HG03103 (cell line): ENCODE results near the gene ZNF711.
"Not testable (repeated sequence)": the region's sequence is repeated elsewhere in the genome, so short reads cannot be mapped to it uniquely, and the experiment has no call there.

Experiments used
- ATAC-seq: cut with Tn5 transposase; IDR thresholded peaks from one replicate; pipeline ENCODE4 v1.9.1; 2021; ENCODE audit warnings: low read depth; ENCODE audit not compliant: unreplicated experiment

The ZNF711 gene

DNA sequence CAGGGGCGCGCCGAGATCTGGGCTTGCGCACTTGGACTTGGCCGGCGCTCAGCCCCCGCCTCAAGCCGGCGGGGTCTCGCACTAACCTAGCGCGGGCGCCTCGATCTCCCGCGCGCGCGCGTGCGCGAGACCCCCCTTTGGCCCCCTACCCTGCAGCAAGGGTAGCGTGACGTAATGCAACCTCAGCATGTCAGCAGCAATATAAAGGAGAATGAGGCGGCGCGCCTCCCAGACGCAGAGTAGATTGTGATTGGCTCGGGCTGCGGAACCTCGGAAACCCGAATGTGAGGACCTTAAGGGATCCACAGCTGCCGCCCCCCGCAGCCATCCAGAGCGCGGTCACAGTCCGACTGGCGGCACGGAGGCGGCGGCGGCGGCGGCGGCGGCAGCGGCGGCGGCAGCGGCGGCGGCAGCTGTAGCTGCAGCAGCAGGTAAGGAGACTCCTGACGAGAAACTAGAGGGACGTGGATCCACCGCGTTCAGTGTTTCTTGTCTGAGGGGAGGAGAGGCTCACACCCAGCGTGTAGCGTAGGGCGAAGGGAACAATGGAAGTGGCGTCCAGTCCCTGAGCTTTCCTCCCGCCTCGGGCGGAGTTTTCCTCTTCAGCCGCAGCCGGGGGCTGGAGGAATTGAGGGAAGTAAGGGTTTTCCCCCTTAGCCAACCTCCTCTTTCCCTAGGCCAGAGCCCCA lies at the start of gene ZNF711, which contains the start of gene SATL1:
ZNF711 (plus strand) TSS at position 231 of the 689 bp plus-strand sequence. CDS start 3,582 bp downstream, outside the sequence.
SATL1 (minus strand) TSS at position 19 of the 689 bp plus-strand sequence. CDS start 134,811 bp downstream, outside the sequence.
- ATAC-seq = peak; percentile 68

DNA sequence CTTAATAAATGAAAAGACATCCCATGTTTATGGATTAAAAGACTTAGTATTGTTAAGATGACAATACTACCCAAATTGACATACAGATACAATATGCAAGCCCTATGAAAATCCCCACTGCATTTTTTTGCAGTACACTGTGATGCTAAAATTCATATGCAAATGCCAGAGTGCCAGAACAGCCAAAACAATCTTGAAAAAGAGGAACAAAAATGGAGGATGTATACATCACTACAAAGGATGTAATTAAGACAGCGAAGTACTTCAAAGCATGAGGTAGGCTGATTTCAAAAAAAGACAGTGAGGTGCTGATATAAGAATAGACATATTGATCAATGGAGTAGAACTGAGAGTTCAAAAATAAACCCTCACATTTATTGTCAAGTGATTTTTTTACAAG lies 47.5 kb upstream of the ZNF711 start:
- ATAC-seq = no peak

DNA sequence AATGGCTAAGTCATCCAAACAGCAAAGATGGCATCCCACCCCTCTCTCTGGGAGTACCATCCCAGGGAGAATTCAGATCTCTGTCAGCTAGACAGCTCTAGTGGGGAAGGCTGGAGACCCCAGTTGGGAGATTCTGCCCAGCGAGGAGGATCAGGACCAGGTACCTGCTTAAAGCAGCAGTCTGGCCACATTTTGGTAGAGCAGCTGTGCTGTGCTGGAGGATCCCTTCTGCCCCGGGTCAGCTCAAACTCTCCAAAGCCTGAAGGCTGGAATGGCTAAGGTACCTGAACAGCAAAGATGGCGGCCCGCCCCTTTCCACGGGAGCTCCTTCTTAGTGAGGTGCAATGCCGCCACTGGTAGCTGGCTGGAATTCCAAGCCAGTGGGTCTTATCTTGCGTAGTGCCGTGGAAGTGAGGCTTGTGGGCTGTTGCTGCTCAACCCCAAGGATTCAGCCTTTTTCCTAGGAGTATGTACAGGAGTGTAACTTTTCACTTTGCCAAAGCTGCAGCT lies 40.3 kb upstream of the ZNF711 start:
- ATAC-seq = no peak

DNA sequence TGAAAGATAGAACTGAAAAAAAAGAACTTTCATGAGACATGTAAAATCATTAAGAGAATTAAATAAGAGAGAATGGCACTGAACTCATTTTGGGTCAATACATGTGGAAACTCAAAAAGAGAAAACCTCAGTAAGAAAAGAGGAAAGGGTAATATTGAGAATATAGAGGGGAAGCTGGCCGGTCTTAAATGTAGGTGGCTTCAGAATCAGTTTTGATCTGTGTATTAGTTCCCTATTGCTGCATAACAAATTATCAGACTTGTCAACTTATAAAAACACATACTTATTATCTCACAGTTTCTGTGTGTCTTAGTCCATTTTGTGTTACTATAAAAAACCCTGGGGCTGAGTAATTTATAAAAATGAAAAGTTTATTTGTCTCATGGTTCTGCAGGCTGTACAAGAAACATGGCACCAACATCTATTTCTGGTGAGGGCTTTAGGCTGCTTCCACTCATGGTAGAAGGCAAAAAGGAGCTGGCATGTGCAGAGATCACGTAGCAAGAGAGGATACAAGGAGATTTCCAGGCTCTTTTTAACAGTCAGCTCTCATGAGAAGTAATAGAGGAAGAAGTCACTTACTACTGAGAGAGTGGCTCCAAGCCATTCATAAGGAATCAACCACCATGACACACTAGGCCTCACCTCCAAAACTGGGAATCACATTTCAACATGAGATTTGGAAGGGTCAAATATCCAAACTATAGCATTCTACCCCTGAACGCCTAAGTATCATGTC lies 29.8 kb upstream of the ZNF711 start:
- no peak for ATAC-seq

DNA sequence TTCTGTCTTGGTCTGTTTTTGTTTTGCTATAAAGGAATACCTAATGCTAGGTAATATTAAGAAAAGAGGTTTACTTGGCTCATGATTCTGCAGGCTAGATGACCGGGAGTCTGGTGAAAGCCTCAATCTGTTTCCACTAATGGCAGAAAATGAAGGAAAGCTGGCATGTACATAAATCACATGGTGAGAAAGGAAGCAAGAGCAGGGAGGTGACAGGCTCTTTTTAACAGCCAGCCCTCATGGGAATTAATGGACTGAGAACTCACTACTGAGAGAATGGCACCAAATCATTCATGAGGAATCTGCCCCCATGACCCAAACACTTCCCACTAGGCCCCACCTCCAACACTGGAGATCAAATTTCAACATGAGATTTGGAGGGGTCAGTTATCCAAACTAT lies 27.8 kb upstream of the ZNF711 start:
- no peak for ATAC-seq

DNA sequence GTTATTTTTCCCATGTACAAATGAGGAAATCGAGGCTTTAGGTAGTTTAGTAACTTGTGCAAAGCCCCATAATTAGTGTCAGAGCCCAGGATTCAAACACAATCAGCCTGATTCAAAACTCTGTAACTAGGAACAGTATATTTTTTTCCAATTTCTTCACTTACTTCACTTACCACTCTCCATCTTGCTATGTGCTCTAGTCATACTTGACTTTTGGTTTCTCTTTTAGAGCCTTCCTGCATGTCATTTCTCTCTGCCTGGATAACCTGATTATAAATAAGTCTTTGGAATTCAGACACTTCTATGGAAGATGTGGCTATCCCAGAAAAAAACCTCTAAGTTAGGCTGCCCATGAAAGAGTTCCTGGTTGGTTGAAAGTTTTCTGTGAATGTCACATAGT lies 22.4 kb upstream of the ZNF711 start:
- no peak for ATAC-seq

DNA sequence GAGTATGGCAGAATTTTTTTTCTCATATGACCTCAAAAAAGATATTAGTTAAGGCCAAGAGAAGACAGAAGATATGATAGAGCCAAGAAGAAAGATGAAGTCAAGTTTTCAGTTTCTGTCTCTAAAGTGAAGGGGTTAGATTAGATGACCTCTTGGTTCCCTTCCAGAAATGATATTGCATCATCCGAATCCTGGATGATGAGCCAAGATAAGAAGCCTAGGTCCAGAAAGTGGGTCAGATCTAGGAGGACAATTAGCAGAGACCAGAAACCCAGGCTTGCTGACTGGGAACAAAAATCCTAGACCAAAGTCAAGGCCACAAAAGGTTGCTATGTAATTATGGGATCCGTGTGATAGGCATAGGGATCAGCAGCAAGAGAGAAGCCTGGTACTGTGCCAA lies 20.4 kb upstream of the ZNF711 start:
- ATAC-seq = no peak

DNA sequence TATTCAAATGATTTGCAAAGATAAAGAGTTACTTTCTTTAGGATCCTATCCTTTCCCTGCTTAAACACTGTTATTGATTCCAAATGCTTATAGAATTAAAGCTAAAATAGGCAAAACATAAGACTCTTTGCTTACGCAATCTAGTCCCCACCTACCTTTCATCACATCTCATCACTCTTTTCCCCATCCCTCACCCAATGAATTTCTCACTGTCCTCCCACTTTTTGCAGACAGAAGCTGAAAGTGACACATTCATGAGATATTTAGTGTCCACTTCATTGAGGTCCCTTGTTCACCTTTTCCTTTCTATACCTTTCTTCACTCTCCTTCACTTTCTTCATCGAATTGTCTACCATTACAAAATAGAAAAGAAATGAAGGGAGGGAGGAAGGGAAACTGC lies 636 bp upstream of the ZNF711 start:
- no peak for ATAC-seq

DNA sequence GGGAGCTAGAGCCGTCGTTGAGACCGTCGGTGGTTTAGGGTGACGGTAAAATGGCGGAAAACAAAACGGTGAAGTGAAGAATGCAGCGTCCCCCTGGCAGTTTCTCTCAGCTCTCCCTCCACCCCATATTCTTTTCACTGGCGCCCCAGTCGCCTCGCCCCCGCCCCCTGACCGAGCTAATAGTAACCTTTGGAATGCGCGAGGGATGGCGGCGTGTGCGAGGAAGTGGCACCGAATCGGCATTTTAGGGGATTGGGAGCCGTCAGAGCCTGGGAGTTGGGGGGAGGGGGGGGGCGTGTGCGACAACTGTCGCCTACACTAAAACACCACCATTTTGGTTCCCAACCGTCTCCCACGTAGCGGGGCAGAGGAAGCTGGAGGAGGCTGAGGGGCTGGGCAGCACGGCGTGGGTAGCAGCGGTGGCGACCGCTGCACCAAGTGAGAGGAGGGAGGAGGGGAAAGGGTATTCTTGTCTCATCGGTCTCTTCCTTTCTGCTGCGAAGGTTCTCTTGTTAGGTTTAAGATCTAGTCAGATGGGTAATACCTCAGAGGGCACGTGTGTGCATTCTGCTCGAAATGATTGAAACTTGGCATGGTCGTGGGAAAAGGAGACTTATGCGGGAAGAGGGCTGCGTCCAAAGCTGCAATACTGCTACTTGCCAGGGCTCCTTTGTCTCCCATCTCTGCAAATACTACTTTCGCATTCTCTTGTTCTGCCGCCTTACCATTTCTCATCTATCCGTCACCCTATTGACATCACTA lies 840 bp downstream of the ZNF711 start:
- ATAC-seq = peak; percentile 41

DNA sequence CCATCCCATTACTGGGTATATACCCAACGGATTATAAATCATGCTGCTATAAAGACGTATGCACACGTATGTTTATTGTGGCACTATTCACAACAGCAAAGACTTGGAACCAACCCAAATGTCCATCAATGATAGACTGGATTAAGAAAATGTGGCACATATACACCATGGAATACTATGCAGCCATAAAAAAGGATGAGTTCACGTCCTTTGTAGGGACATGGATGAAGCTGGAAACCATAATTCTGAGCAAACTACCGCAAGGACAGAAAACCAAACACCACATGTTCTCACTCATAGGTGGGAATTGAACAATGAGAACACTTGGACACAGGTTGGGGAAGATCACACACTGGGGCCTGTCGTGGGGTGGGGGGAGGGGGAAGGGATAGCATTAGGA lies 41.5 kb downstream of the ZNF711 start:
- not testable (repeated sequence) for ATAC-seq

DNA sequence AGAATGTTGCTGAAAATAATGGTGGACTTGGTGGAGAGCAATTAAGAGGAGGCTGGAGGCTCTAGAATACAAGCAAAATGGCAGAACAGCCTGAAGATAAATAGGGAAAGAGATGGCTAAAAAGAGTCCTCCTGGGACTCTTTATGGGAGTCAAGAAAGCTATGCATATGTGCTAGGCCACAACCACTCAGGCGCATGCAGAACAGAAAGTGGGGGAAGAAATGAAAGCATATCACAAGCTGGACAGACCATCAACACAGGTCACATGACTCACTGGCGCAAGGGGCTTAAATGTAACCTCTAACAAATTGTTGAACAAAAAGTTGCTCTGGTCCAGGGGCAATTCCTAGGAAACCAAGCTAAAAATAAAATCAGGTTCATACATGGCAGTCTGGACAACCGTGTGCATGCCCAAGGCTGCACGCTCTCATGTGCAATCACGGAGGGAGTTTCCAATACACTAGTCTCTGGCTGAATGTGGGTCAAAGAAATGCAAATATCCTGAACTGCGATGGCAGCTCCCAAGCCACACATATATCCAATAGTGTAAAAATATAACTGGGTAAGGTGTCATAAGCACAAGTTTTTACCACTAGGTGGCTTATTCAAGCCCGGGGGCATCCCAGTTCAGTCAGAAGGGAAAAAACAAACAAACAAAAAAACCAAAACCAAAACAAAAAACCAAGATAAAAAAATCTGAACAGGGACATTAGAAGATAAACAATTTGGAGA lies 45.4 kb downstream of the ZNF711 start:
- ATAC-seq = no peak

DNA sequence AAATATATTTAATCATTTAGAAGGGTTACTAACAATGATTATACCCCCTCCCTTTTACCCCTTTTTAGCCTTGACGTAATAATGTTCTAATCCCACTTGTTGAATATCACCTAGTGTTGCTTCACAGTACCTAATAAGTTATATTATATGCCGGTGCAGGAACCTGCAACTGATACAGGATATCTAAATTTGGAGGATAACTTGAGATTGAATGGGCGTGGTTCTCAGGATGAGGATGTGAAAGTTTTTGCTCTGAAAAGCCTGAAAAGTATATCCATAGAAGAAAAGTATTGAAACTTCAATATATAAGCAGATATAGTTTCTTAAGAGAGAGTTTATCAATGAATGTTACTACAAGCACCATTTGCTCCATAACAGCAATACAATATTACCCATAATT lies 59.8 kb downstream of the ZNF711 start:
- ATAC-seq = peak; percentile 96

DNA sequence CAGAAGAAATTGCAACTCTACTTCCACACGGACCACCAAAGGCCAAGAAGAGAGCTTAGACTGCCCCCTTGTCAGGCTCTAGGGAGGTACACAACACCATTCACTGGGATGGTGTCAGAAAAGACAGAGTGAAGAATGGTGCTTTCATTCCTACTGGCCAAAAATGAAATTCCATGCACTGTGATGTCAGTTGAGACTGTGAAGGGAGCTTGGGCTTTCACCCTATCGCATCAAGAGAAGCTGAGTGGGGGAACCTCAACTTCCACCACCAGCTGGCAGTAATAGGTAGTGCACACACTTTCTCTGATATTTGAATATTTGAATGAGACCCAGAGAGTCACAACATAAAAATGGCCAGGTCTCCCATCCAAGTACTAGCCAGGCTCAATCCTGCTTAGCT lies 65.9 kb downstream of the ZNF711 start:
- no peak for ATAC-seq

DNA sequence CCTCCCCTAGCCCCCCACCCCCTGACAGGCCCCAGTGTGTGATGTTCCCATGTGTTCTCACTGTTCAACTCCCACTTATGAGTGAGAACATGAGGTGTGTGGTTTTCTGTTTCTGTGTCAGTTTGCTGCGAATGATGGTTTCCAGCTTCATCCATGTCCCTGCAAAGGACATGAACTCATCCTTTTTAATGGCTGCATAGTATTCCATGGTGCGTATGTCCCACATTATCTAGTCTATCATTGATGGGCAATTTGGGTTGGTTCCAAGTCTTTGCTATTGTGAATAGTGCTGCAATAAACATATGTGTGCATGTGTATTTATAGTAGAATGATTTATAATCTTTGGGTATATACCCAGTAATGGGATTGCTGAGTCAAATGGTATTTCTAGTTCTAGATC lies 67.6 kb downstream of the ZNF711 start:
- ATAC-seq = not testable (repeated sequence)
